ENCODE data around the gene CCDC196.

Gene CCDC196

DNA sequence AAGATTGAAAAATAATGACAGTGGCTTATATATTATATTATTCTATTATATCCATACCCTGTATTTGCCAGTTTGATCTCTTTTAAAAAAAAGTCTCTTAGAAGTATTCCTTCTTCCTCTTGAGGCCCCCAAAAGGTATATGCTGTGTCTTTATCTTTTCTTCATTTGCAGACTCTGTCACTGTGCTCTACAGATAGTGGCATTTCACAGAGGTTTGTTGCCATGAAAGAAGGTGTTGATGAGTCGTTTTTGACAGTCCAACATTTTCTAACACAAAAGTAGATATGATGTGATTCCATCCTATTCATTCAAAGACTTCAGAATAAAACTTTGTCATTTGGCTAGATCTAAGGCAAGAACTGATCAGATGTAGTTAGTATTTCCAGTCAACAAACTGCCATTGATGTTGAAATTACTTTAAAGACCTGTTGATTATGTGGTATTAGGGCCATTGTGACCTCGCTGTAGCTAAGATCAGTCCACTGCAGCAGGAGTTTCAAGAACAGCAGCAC lies at the start of gene CCDC196:
Gene CCDC196, plus strand, starts transcription at position 462 of the 512 bp plus-strand sequence. CDS start 132 bp downstream, outside the sequence.
- DNase-seq (ENCODE audit: low spot score), result no peak

DNA sequence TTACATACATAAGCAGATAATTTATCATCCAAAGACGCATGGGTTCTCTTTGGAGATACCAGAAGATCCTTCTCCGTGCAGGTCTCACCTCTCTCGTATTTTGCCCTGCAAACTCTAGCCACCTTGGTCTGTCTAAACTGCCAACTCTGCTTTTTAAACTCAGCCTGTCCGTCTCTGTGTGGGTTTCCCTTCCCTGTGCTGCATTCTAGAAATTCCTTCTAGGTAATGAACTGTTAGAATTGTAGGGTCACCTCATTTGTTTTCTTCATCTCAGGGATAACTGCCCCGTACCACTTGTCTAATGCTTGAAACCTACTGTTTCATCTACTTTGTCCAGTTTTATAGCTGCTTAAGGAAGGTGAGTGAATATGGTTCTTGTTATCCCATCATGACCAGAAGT lies 45.4 kb upstream of the CCDC196 start:
- no peak for DNase-seq (ENCODE audit: low spot score)

DNA sequence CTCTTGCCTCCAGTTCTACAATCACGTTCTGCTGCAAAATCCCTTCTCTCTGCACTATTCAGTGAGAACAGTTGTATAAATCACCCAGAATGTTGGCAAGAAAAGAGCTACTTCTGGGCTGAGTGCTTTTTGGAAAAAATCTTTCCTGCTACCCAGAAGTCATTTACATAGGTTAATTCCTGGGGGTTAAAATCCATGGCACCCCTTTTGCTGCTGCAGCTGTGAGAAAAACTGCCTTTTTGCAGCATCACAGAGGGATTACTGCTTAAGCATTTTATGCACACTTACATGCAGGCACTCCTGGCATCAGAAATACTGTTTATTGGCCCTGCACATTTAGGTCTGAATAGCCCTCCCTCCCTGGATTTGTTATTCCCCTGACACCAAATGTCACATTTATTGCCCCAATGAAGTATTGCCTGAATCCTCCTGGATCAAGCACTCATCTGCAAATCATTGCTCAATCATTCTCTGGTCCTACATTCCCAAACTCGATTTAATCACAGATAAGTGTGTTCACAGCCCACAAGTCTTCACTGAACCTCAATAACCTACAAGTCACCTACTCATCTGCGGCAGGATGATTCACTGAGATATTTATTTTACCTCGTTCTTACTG lies 43.1 kb upstream of the CCDC196 start:
- DNase-seq (ENCODE audit: low spot score), result no peak

GRCh38 chr14:66443785-66444184 lies 42.4 kb upstream of the CCDC196 start:
- no peak for DNase-seq (ENCODE audit: low spot score)

- DNase-seq (ENCODE audit: low spot score), result no peak
Observed at GRCh38 chr14:66444271-66444927, 41.8 kb upstream of the CCDC196 start.

- DNase-seq (ENCODE audit: low spot score), result no peak
Observed at GRCh38 chr14:66445936-66446335, 40.2 kb upstream of the CCDC196 start.

DNA sequence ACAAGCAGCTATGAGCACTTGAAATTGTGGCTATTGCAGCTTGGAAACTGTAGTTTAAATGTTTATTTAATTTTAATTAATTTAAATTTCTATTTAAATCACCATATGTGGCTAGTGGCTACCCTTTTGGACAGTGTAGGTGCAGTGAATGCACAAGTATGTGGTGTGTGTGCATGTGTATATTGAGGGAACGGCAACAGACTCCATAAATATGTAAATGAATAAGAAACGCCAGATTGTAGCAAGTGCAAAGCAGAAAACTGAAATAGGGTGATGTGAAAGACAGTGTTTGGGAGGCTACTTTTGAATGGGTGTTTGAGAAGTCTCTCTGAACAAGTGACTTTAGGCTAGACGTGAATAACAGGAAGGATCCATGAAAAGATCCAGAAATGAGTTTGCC lies 32.7 kb upstream of the CCDC196 start:
- DNase-seq (ENCODE audit: low spot score), result no peak

- no peak for DNase-seq (ENCODE audit: low spot score)
Observed at GRCh38 chr14:66459603-66460002, 26.6 kb upstream of the CCDC196 start.

- DNase-seq (ENCODE audit: low spot score), result no peak
Observed at GRCh38 chr14:66464261-66464660, 21.9 kb upstream of the CCDC196 start.

DNA sequence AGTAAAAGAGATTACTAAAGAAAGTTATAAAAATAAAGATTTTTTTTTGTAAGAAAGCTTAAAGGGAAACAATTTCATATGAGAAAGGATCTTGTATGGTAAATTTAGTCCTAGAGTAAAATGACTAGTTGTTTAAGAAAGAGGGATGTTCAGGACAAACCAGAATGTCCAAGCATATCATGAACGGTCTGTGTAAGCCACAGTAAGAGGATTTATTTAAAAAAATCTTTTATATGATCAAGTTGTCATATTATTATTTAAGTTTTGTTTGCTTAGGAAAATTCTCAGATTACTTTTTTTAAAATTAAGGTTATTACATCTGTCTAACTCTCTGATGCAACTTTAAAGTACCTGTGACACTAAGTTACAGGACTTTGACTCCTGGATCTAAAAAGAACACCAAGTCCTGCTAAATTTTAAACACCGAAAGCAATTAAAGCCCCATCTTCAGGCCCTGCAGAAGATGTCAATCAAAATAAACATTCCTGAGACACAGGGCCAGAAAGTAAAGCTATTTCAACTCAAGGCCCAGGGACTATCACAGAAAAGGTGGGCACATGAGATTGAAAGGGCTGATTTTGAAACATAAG lies 17.3 kb upstream of the CCDC196 start:
- no peak for DNase-seq (ENCODE audit: low spot score)

DNA sequence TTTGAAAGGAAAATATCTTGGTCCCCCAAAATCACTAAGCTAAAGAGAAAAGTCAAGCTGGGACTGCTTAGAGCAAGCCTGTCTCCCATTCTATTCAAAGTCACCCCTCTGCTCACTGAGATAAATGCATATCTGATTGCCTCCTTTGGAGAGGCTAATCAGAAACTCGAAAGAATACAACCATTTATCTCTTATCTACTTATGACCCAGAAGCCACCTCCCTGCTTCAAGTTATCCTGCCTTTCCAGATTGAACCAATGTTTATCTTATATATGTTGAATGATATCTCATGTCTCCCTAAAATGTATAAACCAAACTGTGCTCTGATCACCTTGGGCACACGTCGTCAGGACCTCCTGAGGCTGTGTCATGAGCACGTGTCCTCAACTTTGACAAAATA lies 14.6 kb upstream of the CCDC196 start:
- DNase-seq (ENCODE audit: low spot score), result no peak

DNA sequence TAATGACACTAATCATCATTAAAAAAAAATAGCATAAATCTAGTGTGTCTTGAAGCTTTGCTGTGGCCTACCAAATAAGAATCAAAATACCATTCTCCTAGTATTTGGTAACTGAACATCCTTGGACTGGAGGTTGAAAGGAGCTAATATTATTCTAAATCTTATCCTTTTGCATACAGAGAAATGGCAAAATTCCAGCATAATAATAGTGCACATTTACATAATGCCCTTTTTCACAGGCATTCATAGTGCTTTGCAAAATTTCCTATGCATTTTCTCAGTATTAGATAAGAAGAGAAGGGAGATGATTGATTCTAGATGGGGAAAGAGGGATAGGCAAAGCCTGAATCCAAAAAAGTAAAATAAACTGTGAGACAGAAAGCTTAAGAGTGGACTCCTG lies 13.9 kb upstream of the CCDC196 start:
- DNase-seq (ENCODE audit: low spot score), result no peak

DNA sequence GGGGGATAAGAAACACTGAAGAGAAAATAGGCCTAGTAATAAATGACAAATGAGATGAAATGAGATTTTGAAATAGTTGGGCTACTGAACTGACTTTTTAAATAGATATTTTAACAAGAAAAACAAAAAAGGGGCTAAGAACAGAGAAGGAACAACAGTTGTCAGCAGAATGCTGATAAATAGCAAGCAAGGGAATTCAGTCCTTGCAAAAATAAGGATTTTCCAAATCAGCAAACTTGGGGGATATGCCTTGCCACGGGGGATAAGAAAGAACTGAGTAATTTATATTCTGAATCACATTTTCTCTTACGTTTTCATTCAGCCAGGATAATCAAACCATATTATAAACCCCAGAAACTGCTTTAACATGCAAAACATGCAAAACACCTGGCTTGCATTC lies 12.9 kb upstream of the CCDC196 start:
- DNase-seq (ENCODE audit: low spot score), result no peak

GRCh38 chr14:66476964-66477363 lies 9.2 kb upstream of the CCDC196 start:
- DNase-seq (ENCODE audit: low spot score), result no peak

DNA sequence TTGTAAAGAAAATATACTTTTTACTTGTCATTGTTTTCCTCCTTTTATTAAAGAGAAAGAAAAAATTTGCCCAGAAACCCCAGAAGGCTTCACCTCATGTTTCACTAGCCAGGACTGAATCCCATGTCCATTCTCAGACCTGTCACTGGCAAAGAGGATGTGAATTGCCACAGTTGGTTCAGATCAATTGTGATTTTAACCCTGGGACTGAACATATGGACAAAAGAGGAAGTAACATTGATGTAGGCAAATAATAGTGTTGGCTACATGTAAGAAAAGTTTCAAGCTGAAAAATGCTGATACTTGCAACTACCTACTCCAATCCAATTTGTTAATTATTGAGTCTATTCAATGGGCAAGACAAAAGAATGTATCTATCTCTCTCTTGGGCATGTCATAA lies 8.6 kb upstream of the CCDC196 start:
- no peak for DNase-seq (ENCODE audit: low spot score)

DNA sequence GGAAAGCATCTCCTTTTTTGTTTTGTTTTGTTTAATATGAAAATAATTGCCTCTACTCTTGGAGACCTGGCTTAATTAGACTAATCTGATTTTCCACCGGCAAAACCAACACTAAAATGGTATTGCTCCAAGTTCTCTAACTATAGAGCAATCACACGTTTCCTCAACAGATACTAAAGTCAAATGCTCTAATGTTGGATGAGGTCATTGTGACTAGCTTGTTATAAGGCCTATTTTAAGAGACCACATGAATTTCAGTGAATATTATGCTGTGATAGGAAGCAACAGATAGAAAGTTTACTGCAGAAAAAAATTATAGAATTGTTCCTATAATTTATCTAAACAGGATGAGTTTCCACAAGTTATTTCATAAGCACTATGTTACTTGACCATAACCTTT lies 3.3 kb upstream of the CCDC196 start:
- no peak for DNase-seq (ENCODE audit: low spot score)

DNA sequence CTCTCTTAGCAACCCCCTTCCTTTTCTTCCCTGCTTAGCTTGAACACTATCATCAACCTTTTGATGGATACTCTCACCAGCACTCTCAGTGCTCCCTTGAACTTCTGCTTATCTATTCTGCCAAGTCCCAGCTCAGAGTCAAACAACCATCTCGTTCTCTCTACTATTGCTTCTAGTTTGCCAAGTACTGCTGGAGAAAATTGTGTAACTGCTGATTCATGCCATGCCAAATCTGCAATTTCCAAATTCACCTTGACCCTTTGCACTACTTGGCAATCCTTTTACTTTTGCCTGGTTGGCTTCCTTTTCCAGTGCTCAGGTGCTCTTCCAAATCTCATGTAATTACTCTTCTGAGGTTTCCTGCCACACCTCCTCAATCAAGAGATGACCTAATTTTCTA lies 2.8 kb upstream of the CCDC196 start:
- DNase-seq (ENCODE audit: low spot score), result no peak

GRCh38 chr14:66485029-66485428 lies 1.1 kb upstream of the CCDC196 start:
- DNase-seq (ENCODE audit: low spot score), result no peak

DNA sequence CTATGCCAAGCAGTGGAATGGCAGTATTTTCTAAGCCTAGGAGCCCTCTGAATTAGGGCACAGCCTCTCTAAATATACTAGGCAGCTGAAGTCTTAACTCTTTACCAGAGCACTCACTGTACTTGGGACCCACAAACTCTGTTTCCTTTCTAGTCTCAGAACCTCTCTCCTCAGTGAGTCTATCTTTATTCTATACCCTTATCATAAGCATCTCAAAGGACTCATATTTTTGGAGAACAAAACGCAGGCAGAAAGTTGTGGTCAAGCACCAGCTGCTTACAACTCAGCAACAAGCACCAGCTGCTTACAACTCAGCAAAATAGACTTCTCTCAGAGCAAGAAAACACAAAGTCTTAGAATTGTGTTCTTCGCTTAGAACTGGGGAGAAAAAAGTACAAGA lies 993 bp downstream of the CCDC196 start:
- DNase-seq (ENCODE audit: low spot score), result no peak

DNA sequence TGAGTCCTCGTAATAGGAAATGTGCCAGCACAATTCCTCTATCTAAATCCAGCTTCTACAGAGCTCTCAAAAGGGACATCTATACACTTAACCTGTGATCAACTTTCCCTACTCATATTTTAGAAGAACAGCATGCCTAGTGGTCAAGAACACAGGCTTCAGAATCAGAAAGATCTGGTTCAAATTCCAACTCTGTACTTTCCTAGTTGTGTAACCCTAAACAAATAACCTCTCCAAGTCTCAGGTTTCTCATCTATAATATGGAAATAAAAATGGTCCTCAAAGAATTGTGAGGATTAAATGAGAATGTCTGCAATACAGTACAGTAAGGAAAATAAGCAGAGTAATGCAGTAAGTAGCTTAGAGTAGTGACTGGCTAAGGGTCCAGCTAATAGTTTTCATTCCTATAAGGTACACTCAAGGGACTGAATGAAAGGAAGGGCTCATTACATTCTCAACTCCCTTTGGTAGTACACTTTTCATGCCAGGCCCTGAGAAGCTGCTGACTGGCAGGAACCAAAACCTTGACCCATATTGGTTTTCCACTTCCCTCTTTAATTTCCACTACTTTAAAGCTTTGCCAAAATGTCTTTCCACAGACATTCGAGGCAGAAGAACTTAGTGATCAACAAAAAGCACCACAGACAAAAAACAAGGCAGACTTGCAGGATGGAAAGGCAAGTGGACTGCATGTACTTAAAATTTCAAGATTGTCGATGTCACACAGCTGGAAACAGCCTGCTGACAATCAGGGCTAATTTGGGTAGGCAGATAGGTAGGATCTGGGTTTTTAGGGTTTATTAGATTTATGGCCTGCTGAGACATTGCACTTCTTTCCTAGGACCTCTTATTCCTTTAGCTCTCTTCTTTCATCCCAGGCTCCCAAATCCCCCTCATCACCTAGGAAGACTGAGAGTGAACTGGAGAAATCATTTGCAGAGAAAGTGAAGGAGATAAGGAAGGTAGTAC lies 4.3 kb downstream of the CCDC196 start:
- no peak for DNase-seq (ENCODE audit: low spot score)

GRCh38 chr14:66493750-66494149 lies 7.6 kb downstream of the CCDC196 start:
- DNase-seq (ENCODE audit: low spot score), result no peak
